H1 (cell line): ENCODE results near the gene C4B. TPM values are rescaled to one million over a fixed set of nuclear protein-coding genes. Genes with fewer than 3 reads are reported as not detected.
"Not testable (repeated sequence)": the region's sequence is repeated elsewhere in the genome, so short reads cannot be mapped to it uniquely, and the experiment has no call there.

ENCODE experiments used
- CTCF ChIA-PET: fragments of 300-600 bp; sonication (Branson Sonifier 250); formaldehyde crosslinking; loops from one replicate; lab custom pipeline; 2021; ENCODE audit not compliant: partially characterized antibody; lab: Charles Lee
- POLR2A ChIA-PET: fragments of 300-600 bp; sonication (Branson Sonifier 250); formaldehyde crosslinking; loops from one replicate; lab custom pipeline; 2021; ENCODE audit warnings: inconsistent platforms; ENCODE audit not compliant: partially characterized antibody; lab: Charles Lee
- DNase-seq, 2 experiments: peaks; one replicate each; pipeline versions ENCODE4 v3.0.0 to v3.0.0-alpha.2; 2010 to 2022; ENCODE audit warnings: low spot score in 2 of 2, low read depth in 1 of 2, mixed read lengths in 1 of 2
- FAIRE-seq: peaks from 2 replicates; lab custom pipeline; 2011; peaks lifted over from hg19 to GRCh38; lab: Jason Lieb, UNC
- H2AFZ ChIP-seq: 2 replicates; pipeline ENCODE4 v1.8.1; 2012; ENCODE audit warnings: low read length, inconsistent platforms
- H2AK5ac ChIP-seq: 2 replicates; pipeline ENCODE4 v1.6.1; 2013; ENCODE audit warnings: low read depth, low read length
- H2BK120ac ChIP-seq: replicated peaks from 2 replicates; pipeline ENCODE3; 2013; ENCODE audit warnings: low read depth, low read length, inconsistent platforms
- H2BK12ac ChIP-seq: 2 replicates; pipeline ENCODE4 v1.6.1; 2013; ENCODE audit warnings: low read depth, low read length
- H2BK15ac ChIP-seq: 2 replicates; pipeline ENCODE4 v1.6.1; 2013; ENCODE audit warnings: low read length
- H2BK20ac ChIP-seq: 2 replicates; pipeline ENCODE4 v1.6.1; 2013; ENCODE audit warnings: low read length
- H2BK5ac ChIP-seq: 2 replicates; pipeline ENCODE4 v1.6.1; 2013; ENCODE audit warnings: low read depth, low read length
- H3K14ac ChIP-seq: 2 replicates; pipeline ENCODE4 v1.6.1; 2013; ENCODE audit warnings: inconsistent platforms; ENCODE audit not compliant: insufficient read length
- H3K18ac ChIP-seq: 2 replicates; pipeline ENCODE4 v1.6.1; 2013; ENCODE audit warnings: low read length; ENCODE audit errors: extremely low read depth
- H3K23ac ChIP-seq: 2 replicates; pipeline ENCODE4 v1.6.1; 2013; ENCODE audit warnings: inconsistent platforms; ENCODE audit not compliant: insufficient read length
- H3K23me2 ChIP-seq: 2 replicates; pipeline ENCODE4 v1.6.1; 2013; ENCODE audit warnings: low read depth, low read length
- H3K27ac ChIP-seq: 2 replicates; pipeline ENCODE4 v1.6.1; 2011; ENCODE audit warnings: low read depth, low read length, inconsistent platforms
- H3K27me3 ChIP-seq, 4 experiments: replicated peaks in 1 of 4; 1 replicate in 1 of 4; 2 replicates in 3 of 4; pipeline versions ENCODE4 v1.6.1 to v1.8.1; 2011 to 2013; ENCODE audit warnings: low read length in 3 of 4, mild to moderate bottlenecking in 3 of 4, inconsistent platforms in 2 of 4, mixed read lengths in 2 of 4, moderate library complexity in 1 of 4; ENCODE audit not compliant: control insufficient read depth in 3 of 4, insufficient read depth in 3 of 4; ENCODE audit errors: extremely low read depth in 1 of 4
- H3K36me3 ChIP-seq, 4 experiments: 2 replicates each; pipeline versions ENCODE4 v1.6.1 to v1.8.1; 2011 to 2013; ENCODE audit warnings: mild to moderate bottlenecking in 4 of 4, low read length in 3 of 4, moderate library complexity in 2 of 4, control low read depth in 1 of 4, inconsistent platforms in 1 of 4; ENCODE audit not compliant: insufficient read depth in 4 of 4, control insufficient read depth in 2 of 4
- H3K4ac ChIP-seq: replicated peaks from 2 replicates; pipeline ENCODE3; 2013; ENCODE audit warnings: low read length, low read depth, mixed read lengths, inconsistent platforms; ENCODE audit not compliant: insufficient read length
- H3K4me1 ChIP-seq, 4 experiments: replicated peaks in 1 of 4; 1 replicate in 1 of 4; 2 replicates in 3 of 4; pipeline versions ENCODE4 v1.6.1 to v1.8.1; 2011 to 2013; ENCODE audit warnings: low read length in 3 of 4, inconsistent platforms in 2 of 4, mixed read lengths in 1 of 4; ENCODE audit not compliant: insufficient read depth in 4 of 4, control insufficient read depth in 3 of 4
- H3K4me2 ChIP-seq, 2 experiments: 2 replicates each; pipeline versions ENCODE4 v1.6.1 to v1.8.1; 2011 to 2013; ENCODE audit warnings: low read depth in 2 of 2, low read length in 2 of 2, control low read depth in 1 of 2, inconsistent platforms in 1 of 2, mild to moderate bottlenecking in 1 of 2; ENCODE audit not compliant: insufficient read depth in 1 of 2
- H3K4me3 ChIP-seq, 4 experiments: fragments of 200-600, 300-600 bp in 1 of 4; sonication (generic), shearing (Covaris generic), sonication (Bioruptor Twin) in 1 of 4; 2 replicates each; pipeline versions ENCODE4 v1.5.1 to v1.8.1; 2011 to 2016; ENCODE audit warnings: low read length in 4 of 4, low read depth in 3 of 4, control low read depth in 2 of 4, inconsistent platforms in 2 of 4, mild to moderate bottlenecking in 2 of 4, mixed read lengths in 1 of 4, moderate library complexity in 1 of 4; ENCODE audit not compliant: insufficient read depth in 2 of 4; ENCODE audit errors: extremely low read depth in 1 of 4
- H3K56ac ChIP-seq: replicated peaks from 2 replicates; pipeline ENCODE3; 2013; ENCODE audit warnings: low read depth, mild to moderate bottlenecking, mixed read lengths, low read length, inconsistent platforms; ENCODE audit not compliant: insufficient read length
- H3K79me1 ChIP-seq: 2 replicates; pipeline ENCODE4 v1.6.1; 2013; ENCODE audit warnings: low read depth, low read length, control low read depth
- H3K79me2 ChIP-seq, 2 experiments: 2 replicates each; pipeline versions ENCODE4 v1.6.1 to v1.8.1; 2012 to 2013; ENCODE audit warnings: low read length in 2 of 2, mild to moderate bottlenecking in 2 of 2, inconsistent platforms in 1 of 2; ENCODE audit not compliant: insufficient read depth in 2 of 2, control insufficient read depth in 1 of 2
- H3K9ac ChIP-seq, 4 experiments: replicated peaks in 1 of 4; 1 replicate in 1 of 4; 2 replicates in 3 of 4; pipeline versions ENCODE4 v1.6.1 to v1.8.1; 2011 to 2013; ENCODE audit warnings: low read depth in 3 of 4, low read length in 3 of 4, control low read depth in 2 of 4, mild to moderate bottlenecking in 2 of 4, moderate library complexity in 2 of 4, inconsistent platforms in 1 of 4; ENCODE audit errors: extremely low read depth in 1 of 4
- H3K9me3 ChIP-seq, 2 experiments: 2 replicates each; pipeline versions ENCODE4 v1.6.1 to v1.8.1; 2012 to 2013; ENCODE audit warnings: mild to moderate bottlenecking in 2 of 2, moderate library complexity in 2 of 2, control low read depth in 1 of 2, inconsistent platforms in 1 of 2, low read depth in 1 of 2, low read length in 1 of 2, mixed read lengths in 1 of 2; ENCODE audit not compliant: insufficient read depth in 2 of 2
- H4K20me1 ChIP-seq, 2 experiments: replicated peaks in 1 of 2; 2 replicates each; pipeline versions ENCODE3 to v1.8.1; 2011 to 2013; ENCODE audit warnings: inconsistent platforms in 2 of 2, low read length in 2 of 2, mild to moderate bottlenecking in 1 of 2; ENCODE audit not compliant: insufficient read depth in 2 of 2, control insufficient read depth in 1 of 2
- H4K5ac ChIP-seq: 2 replicates; pipeline ENCODE4 v1.6.1; 2013; ENCODE audit warnings: low read length, low read depth, mixed read lengths, inconsistent platforms; ENCODE audit not compliant: insufficient read length
- H4K8ac ChIP-seq: 2 replicates; pipeline ENCODE4 v1.8.0; 2013; ENCODE audit warnings: mild to moderate bottlenecking, moderate library complexity, low read length, inconsistent platforms; ENCODE audit not compliant: insufficient read depth; ENCODE audit errors: extremely low read depth
- H4K91ac ChIP-seq: replicated peaks from 2 replicates; pipeline ENCODE3; 2013; ENCODE audit warnings: low read length, mixed read lengths, inconsistent platforms; ENCODE audit not compliant: insufficient read length
- whole genome bisulfite sequencing, 2 experiments: shearing (Covaris generic) in 1 of 2; methylation state at CpG; one replicate each; pipeline versions ENCODE4 v1.1.6 to v1.1.7; 2013 to 2015; ENCODE audit warnings: low lambda C conversion rate in 2 of 2, mixed read lengths in 2 of 2, inconsistent platforms in 1 of 2, low coverage in 1 of 2, missing lambda C conversion rate in 1 of 2; ENCODE audit not compliant: insufficient replicate concordance in 2 of 2, insufficient coverage in 1 of 2, insufficient read length in 1 of 2; ENCODE audit errors: extremely low coverage in 1 of 2, missing lambda C conversion rate in 1 of 2; 5-methylcytosine and 5-hydroxymethylcytosine counted together
- polyA plus RNA-seq, 7 experiments: library from polyadenylated mRNA; depleted of rRNA in 3 of 7; stranded (reverse) in 5 of 7; unstranded in 2 of 7; fragments of >200 nt in 5 of 7; fragments of 200-250 nt in 2 of 7; gene quantifications; 1 replicate in 5 of 7; 2 replicates in 1 of 7; 4 replicates in 1 of 7; pipeline versions ENCODE4 v1.2.1 to v1.2.3, GENCODE V29; 2011 to 2013; ENCODE audit warnings: missing spikeins in 2 of 7, mixed read lengths in 2 of 7
- total RNA-seq: library from RNA; stranded (reverse); fragmentation: NEBNext Ultra II Directional; extraction: Animal tissue kit (Norgen Biotek cat#: 25700); gene quantifications from 2 replicates; pipeline ENCODE4 v1.2.1, GENCODE V29; 2021

Gene C4B
- total and polyA plus RNA-seq, 2 of the 8 experiments (the other 6 are each of a cell fraction or from before 2014, with no cell fraction given), result 0.74 to 3.5 TPM

- H4K8ac ChIP-seq, H2BK12ac ChIP-seq, H2AFZ ChIP-seq, H2BK120ac ChIP-seq, H3K4ac ChIP-seq, H3K4me2 ChIP-seq, H4K91ac ChIP-seq, H3K14ac ChIP-seq, H3K36me3 ChIP-seq, H3K9me3 ChIP-seq, H3K9ac ChIP-seq, H4K5ac ChIP-seq, H3K79me1 ChIP-seq, H2AK5ac ChIP-seq, POLR2A ChIA-PET, H3K23ac ChIP-seq, H3K4me1 ChIP-seq, H3K27ac ChIP-seq, H3K27me3 ChIP-seq, H3K23me2 ChIP-seq, H3K18ac ChIP-seq, H3K79me2 ChIP-seq, CTCF ChIA-PET, H2BK5ac ChIP-seq, H2BK20ac ChIP-seq, DNase-seq, H2BK15ac ChIP-seq, FAIRE-seq, H4K20me1 ChIP-seq, H3K4me3 ChIP-seq, H3K56ac ChIP-seq: not testable (repeated sequence)
- no CpG with 5 or more reads among the region's 10 CpGs for WGBS, 2 experiments
Measured at GRCh38 chr6:31989363-31989762, 25.2 kb upstream of the C4B start.

GRCh38 chr6:31994421-31994820 is 20.2 kb upstream of the C4B start:
- H2BK12ac ChIP-seq, H2BK15ac ChIP-seq, H4K91ac ChIP-seq, POLR2A ChIA-PET, H3K56ac ChIP-seq, CTCF ChIA-PET, H3K23me2 ChIP-seq, H2BK120ac ChIP-seq, H4K8ac ChIP-seq, H3K9ac ChIP-seq, H3K4me1 ChIP-seq, H4K5ac ChIP-seq, H3K9me3 ChIP-seq, H2AK5ac ChIP-seq, H3K23ac ChIP-seq, H3K4ac ChIP-seq, H3K14ac ChIP-seq, FAIRE-seq, H3K27ac ChIP-seq, H2AFZ ChIP-seq, H2BK5ac ChIP-seq, H3K27me3 ChIP-seq, H3K79me1 ChIP-seq, H2BK20ac ChIP-seq, H3K79me2 ChIP-seq, H3K4me3 ChIP-seq, H3K36me3 ChIP-seq, H4K20me1 ChIP-seq, DNase-seq, H3K4me2 ChIP-seq, H3K18ac ChIP-seq: not testable (repeated sequence)
- 100% methylated on average over 3 of the region's 14 CpGs; no CpG with 5 or more reads in 1 of the 2 experiments for WGBS, 2 experiments
